Lung (tissue), 16 donors: ENCODE data around the gene FAM168A. TPM values are rescaled to one million over a fixed set of nuclear protein-coding genes. Genes with fewer than 3 reads are reported as not detected.

Experiments
- ATAC-seq: fragments of 200-7000 bp; cut with Tn5 transposase; one replicate; pipeline ENCODE4 v1.9.1; 2020; ENCODE audit warnings: moderate number of reproducible peaks; ENCODE audit not compliant: insufficient read depth, low FRiP score
- DNase-seq, 3 donors: peaks; one replicate each; pipeline ENCODE4 v3.0.0-alpha.2; 2013 to 2017
- H3K27ac ChIP-seq, 2 donors: one replicate each; pipeline ENCODE4 v1.5.1; 2013; ENCODE audit warnings: mild to moderate bottlenecking in 2 of 2, moderate library complexity in 2 of 2, control low read depth in 1 of 2, inconsistent platforms in 1 of 2, low read depth in 1 of 2, low read length in 1 of 2
- H3K27me3 ChIP-seq, 3 donors: one replicate each; pipeline ENCODE4 v1.5.1; 2013; ENCODE audit warnings: low read length in 2 of 3; ENCODE audit not compliant: control insufficient read depth in 3 of 3, insufficient read depth in 3 of 3
- H3K36me3 ChIP-seq, 4 donors: one replicate each; pipeline ENCODE4 v1.5.1; 2013; ENCODE audit warnings: low read length in 4 of 4, mild to moderate bottlenecking in 1 of 4, moderate library complexity in 1 of 4; ENCODE audit not compliant: control insufficient read depth in 4 of 4, insufficient read depth in 4 of 4
- H3K4me1 ChIP-seq, 5 donors: one replicate each; pipeline ENCODE4 v1.5.1; 2013; ENCODE audit warnings: low read length in 5 of 5, mild to moderate bottlenecking in 2 of 5, moderate library complexity in 1 of 5; ENCODE audit not compliant: control insufficient read depth in 5 of 5, insufficient read depth in 5 of 5
- H3K4me3 ChIP-seq: one replicate; pipeline ENCODE4 v1.5.1; 2013; ENCODE audit warnings: mild to moderate bottlenecking, control low read depth, moderate library complexity
- H3K9ac ChIP-seq, 2 donors: one replicate each; pipeline ENCODE4 v1.5.1; 2013; ENCODE audit warnings: low read length in 2 of 2, control low read depth in 1 of 2; ENCODE audit not compliant: insufficient read depth in 1 of 2
- H3K9me3 ChIP-seq, 4 donors: one replicate each; pipeline ENCODE4 v1.5.1; 2013; ENCODE audit warnings: low read length in 3 of 4, mild to moderate bottlenecking in 1 of 4, moderate library complexity in 1 of 4; ENCODE audit not compliant: control insufficient read depth in 4 of 4, insufficient read depth in 3 of 4
- CTCF ChIP-seq: IDR thresholded peaks from 2 replicates; pipeline ENCODE4 v1.5.1; 2012; ENCODE audit warnings: mild to moderate bottlenecking; ENCODE audit errors: control extremely low read depth, extremely low read depth
- WGBS, 2 donors: extraction: QIAGEN DNeasy Blood & Tissue Kit; methylation state at CpG; one replicate each; pipeline ENCODE4 v1.1.7; 2013; 5-methylcytosine and 5-hydroxymethylcytosine counted together
- long read RNA-seq, 5 donors: transcript quantifications; one replicate each; lab custom pipeline, GENCODE V29; 2026
- polyA plus RNA-seq, 2 donors: library from polyadenylated mRNA; stranded (reverse); fragments of 200-250 nt; gene quantifications; one replicate each; pipeline ENCODE4 v1.2.1, GENCODE V29; 2013
- total RNA-seq, 2 donors: library from RNA; depleted of rRNA in 1 of 2; stranded (reverse); fragments of >200 nt in 1 of 2; gene quantifications; one replicate each; pipeline ENCODE4 v1.2.1, GENCODE V29; 2014 to 2021
- donor health status: control.
- donor health status: control.
- donor health status: Bipolar disorder and iron deficiency.
- donor health status: healthy.
- donor health status: DM: yes; HTN: yes; CAD: no.

The FAM168A gene
- 10 to 100 TPM; 24.5 to 25.5 TPM for total RNA-seq
- 1 to 10 TPM; 6.7 to 9.7 TPM for polyA plus RNA-seq
- long read RNA-seq, donor 1, full-length matches to known transcripts, result 4 of 12 reads
- long read RNA-seq, donor 1, partial matches to known transcripts, result 8 of 12 reads
- long read RNA-seq, donor 1, other reads (novel, unspliced or antisense), result 0 of 12 reads
- long read RNA-seq, donor 2, partial matches to known transcripts, result 0 of 2 reads
- long read RNA-seq, donor 2, other reads (novel, unspliced or antisense), result 0 of 2 reads
- long read RNA-seq, donor 3, partial matches to known transcripts, result 0 of 1 reads
- long read RNA-seq, donor 3, other reads (novel, unspliced or antisense), result 0 of 1 reads
- long read RNA-seq, donor 4, partial matches to known transcripts, result 0 of 3 reads
- long read RNA-seq, donor 4, other reads (novel, unspliced or antisense), result 0 of 3 reads
- long read RNA-seq, donor 5, full-length matches to known transcripts, result 5 of 11 reads
- long read RNA-seq, donor 5, partial matches to known transcripts, result 6 of 11 reads
- long read RNA-seq, donor 5, other reads (novel, unspliced or antisense), result 0 of 11 reads

DNA sequence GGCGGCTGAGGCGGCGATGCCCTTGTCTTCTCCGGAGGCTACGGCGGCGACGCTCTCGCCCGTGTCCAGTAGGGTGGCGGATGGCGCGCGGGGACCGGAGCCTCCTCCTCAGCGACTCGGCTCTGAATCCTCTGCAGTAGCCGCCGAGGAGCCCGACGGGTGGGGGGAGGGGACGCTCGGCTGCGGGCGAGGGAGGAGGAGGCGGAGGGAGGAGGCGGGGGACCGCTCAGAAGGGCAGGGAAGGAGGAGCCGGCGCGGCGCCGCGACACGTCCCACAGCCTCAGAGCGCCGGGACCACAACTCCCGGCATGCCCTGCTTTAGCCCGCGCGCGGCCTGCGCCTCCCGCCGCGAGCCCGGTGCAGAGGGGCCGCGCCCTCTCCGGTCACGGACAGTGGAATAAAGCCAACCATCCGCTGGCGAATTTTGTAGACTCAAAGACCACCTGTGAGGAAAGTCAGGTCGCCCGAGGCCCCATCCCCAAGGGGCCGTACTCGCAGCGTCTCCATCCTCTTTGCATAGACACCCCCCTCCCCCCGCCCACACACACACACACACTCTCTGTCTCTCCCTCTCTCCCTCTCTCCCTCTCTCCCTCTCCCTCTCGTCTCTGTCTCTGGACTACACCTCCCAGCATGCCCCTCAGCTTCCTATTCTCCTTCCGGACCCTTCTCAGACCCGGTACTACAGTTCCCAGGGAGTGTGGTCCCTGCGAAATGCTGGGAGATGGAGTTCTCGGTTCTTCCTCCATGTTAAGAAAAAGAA, at the start of gene FAM168A:
FAM168A (minus strand) TSS at position 157 of the 763 bp plus-strand sequence. CDS start 129,638 bp downstream, outside the sequence.
- peak within 1 kb of the TSS; percentile 80 to 87 for H3K27ac ChIP-seq
- H3K4me1 ChIP-seq, result peaks cover 0 to 28% (median 12%) of the 10 kb centered on the region in 5 donors
- no peaks in the 10 kb centered on the region for H3K36me3 ChIP-seq
- DNase-seq (peak; percentile 97 to 99 (median 99)), ATAC-seq (peak; percentile 98)
- no peak for TF ChIP-seq CTCF
- 0 to 1% methylated on average over 55 to 64 of the region's 64 CpGs for WGBS, 2 donors
- H3K4me3 ChIP-seq, result peak within 1 kb of the TSS; percentile 92
- no peaks in the 10 kb centered on the region for H3K27me3 ChIP-seq
- H3K9ac ChIP-seq, result peak within 1 kb of the TSS; percentile 8 to 88
- peaks cover 0 to 3% (median 0%) of the 10 kb centered on the region in 4 donors for H3K9me3 ChIP-seq

DNA sequence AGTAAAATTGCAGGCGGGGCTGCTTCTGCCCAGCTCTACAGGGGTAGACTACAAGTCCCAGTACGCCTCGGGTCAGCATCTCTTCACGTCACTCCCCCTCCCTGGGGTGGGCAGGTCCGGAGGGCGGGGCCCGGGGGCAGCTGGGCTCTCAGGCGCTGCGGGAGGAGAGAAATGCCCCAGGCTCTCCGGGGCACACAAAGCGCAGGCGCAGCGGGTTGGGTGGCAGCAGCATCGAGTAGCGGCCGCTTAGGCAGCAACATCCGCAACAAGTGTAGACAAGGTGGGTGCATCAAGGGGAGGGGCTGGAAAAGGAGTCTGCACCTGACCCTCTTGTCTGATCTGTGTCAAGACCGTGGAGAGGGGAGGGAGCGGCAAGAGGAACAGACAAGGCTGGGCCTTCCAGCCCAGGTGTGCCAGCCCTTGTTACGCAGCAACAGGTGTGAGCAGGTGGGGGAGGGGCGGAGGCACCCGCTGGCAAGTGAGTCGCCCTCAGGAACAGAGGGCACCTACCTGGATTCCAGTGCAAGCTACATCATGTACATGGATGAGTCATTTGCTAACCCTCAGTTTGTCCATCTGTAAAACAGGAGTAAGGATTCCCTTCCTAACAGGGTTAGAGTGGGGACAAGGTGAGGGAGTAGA, 49.7 kb upstream of the FAM168A start:
- whole genome bisulfite sequencing, 2 donors, result 14 to 16% methylated on average over 23 of the region's 23 CpGs
- Histone ChIP-seq H3K27me3 (peaks cover 0 to 18% (median 7%) of the 10 kb centered on the region in 3 donors), H3K4me3 (no peak overlapping the region), H3K9me3 (no peaks in the 10 kb centered on the region), H3K9ac (no peak overlapping the region), H3K27ac (peak overlapping the region in 1 of 2 donors; percentile 8), H3K36me3 (no peaks in the 10 kb centered on the region), H3K4me1 (peaks cover 0 to 17% (median 2%) of the 10 kb centered on the region in 5 donors)
- ATAC-seq (peak; percentile 93), DNase-seq (peak; percentile 69 to 85 (median 82))
- TF ChIP-seq CTCF, result no peak

- no peaks in the 10 kb centered on the region for H3K36me3 ChIP-seq
- DNase-seq (no peak), ATAC-seq (no peak)
- WGBS, 2 donors, result 57 to 70% methylated on average over 24 to 26 of the region's 26 CpGs
- peaks cover 0 to 18% (median 7%) of the 10 kb centered on the region in 3 donors for H3K27me3 ChIP-seq
- H3K27ac ChIP-seq, result no peak within 1 kb of the TSS
- no peak within 1 kb of the TSS for H3K9ac ChIP-seq
- no peak for TF ChIP-seq CTCF
- no peak within 1 kb of the TSS for H3K4me3 ChIP-seq
- no peaks in the 10 kb centered on the region for H3K9me3 ChIP-seq
- peaks cover 0 to 17% (median 0%) of the 10 kb centered on the region in 5 donors for H3K4me1 ChIP-seq
Observed at GRCh38 chr11:73645972-73646631, 48.2 kb upstream of the FAM168A start, which contains the start of gene PLEKHB1. Gene PLEKHB1 (plus strand): TSS chr11:73646581. CDS start chr11:73646609, 28 bp downstream.
